B cell (primary cell): Measurements from ENCODE around the gene MAP2K3. TPM values are rescaled to one million over a fixed set of nuclear protein-coding genes. Genes with fewer than 3 reads are reported as not detected.

Experiments
- ATAC-seq: fragments of 200-7000 bp; cut with Tn5 transposase; one replicate; pipeline ENCODE4 v1.10.0; 2021; ENCODE audit warnings: low read depth, mild to moderate bottlenecking, moderate number of reproducible peaks, moderate library complexity
- CTCF ChIA-PET: fragments of 350-600 bp; sonication (Branson Sonifier 250); formaldehyde crosslinking; loops from one replicate; lab custom pipeline; 2021; ENCODE audit warnings: antibody characterized with exemption, inconsistent platforms; lab: Charles Lee
- POLR2A ChIA-PET: fragments of 350-600 bp; sonication (Branson Sonifier 250); formaldehyde crosslinking; loops from one replicate; lab custom pipeline; 2021; ENCODE audit warnings: antibody characterized with exemption; lab: Charles Lee
- DNase-seq: peaks from one replicate; pipeline ENCODE4 v3.0.0; 2013
- H2AFZ ChIP-seq: 2 replicates; pipeline ENCODE4 v1.6.1; 2012; ENCODE audit warnings: mild to moderate bottlenecking, low read depth, low read length; ENCODE audit not compliant: insufficient read depth, poor library complexity, severe bottlenecking
- H3K27ac ChIP-seq, 2 donors: 1 replicate in 1 of 2; 2 replicates in 1 of 2; pipeline ENCODE4 v1.5.1; 2012 to 2013; ENCODE audit warnings: low read length in 2 of 2, mild to moderate bottlenecking in 2 of 2, moderate library complexity in 1 of 2
- H3K27me3 ChIP-seq, 4 experiments: fragments of 200-600 bp in 1 of 4; sonication (generic) in 1 of 4; replicated peaks in 1 of 4; 1 replicate in 2 of 4; 2 replicates in 2 of 4; pipeline versions ENCODE4 v1.6.1 to v1.7.0; 2013 to 2016; ENCODE audit warnings: low read length in 3 of 4, mild to moderate bottlenecking in 2 of 4, mixed read lengths in 1 of 4, moderate library complexity in 1 of 4; ENCODE audit not compliant: insufficient read depth in 4 of 4, control insufficient read depth in 3 of 4; ENCODE audit errors: control extremely low read depth in 1 of 4
- H3K36me3 ChIP-seq, 2 experiments: replicated peaks in 1 of 2; 1 replicate in 1 of 2; 2 replicates in 1 of 2; pipeline versions ENCODE4 v1.6.1 to v1.7.1; 2013; ENCODE audit warnings: low read length in 1 of 2; ENCODE audit not compliant: insufficient read depth in 2 of 2, control insufficient read depth in 1 of 2; ENCODE audit errors: control extremely low read depth in 1 of 2, extremely low read depth in 1 of 2
- H3K4me1 ChIP-seq, 2 donors: fragments of 200-600 bp in 1 of 2; sonication (generic) in 1 of 2; 1 replicate in 1 of 2; 2 replicates in 1 of 2; pipeline versions ENCODE4 v1.5.1 to v1.6.1; 2013 to 2017; ENCODE audit warnings: low read length in 2 of 2; ENCODE audit not compliant: control insufficient read depth in 2 of 2, insufficient read depth in 2 of 2
- H3K4me2 ChIP-seq: replicated peaks from 2 replicates; pipeline ENCODE3; 2012; ENCODE audit warnings: mild to moderate bottlenecking, low read depth, low read length; ENCODE audit not compliant: poor library complexity, severe bottlenecking
- H3K4me3 ChIP-seq, 5 experiments: fragments of 200-600 bp in 1 of 5; sonication (generic) in 1 of 5; 1 replicate in 3 of 5; 2 replicates in 2 of 5; pipeline versions ENCODE4 v1.5.1 to v1.7.0; 2011 to 2016; ENCODE audit warnings: low read length in 4 of 5, mild to moderate bottlenecking in 4 of 5, low read depth in 2 of 5, control low read depth in 1 of 5, moderate library complexity in 1 of 5; ENCODE audit not compliant: insufficient read depth in 1 of 5; ENCODE audit errors: control extremely low read depth in 1 of 5, extremely low read depth in 1 of 5
- H3K79me2 ChIP-seq: fragments of 200-600 bp; sonication (generic); one replicate; pipeline ENCODE4 v1.6.0; 2016; ENCODE audit warnings: low read length; ENCODE audit not compliant: control insufficient read depth, insufficient read depth
- H3K9ac ChIP-seq: fragments of 200-600 bp; sonication (generic); 2 replicates; pipeline ENCODE4 v1.6.1; 2017; ENCODE audit warnings: mild to moderate bottlenecking, low read length, moderate library complexity
- H3K9me3 ChIP-seq, 3 donors: one replicate each; pipeline versions ENCODE4 v1.6.1 to v1.7.1; 2013; ENCODE audit warnings: low read length in 2 of 3; ENCODE audit not compliant: control insufficient read depth in 2 of 3, insufficient read depth in 1 of 3; ENCODE audit errors: control extremely low read depth in 1 of 3
- H4K20me1 ChIP-seq: 2 replicates; pipeline ENCODE4 v1.6.0; 2012; ENCODE audit warnings: mild to moderate bottlenecking, low read length; ENCODE audit not compliant: insufficient read depth, control insufficient read depth, poor library complexity, severe bottlenecking
- H3K27ac Mint-ChIP-seq: one replicate; pipeline ENCODE4 v1.8.0; 2021; ENCODE audit warnings: mixed read lengths
- H3K27me3 Mint-ChIP-seq: one replicate; pipeline ENCODE4 v1.8.0; 2021; ENCODE audit warnings: mixed read lengths
- H3K4me1 Mint-ChIP-seq: one replicate; pipeline ENCODE4 v1.8.0; 2021; ENCODE audit warnings: mixed read lengths
- H3K4me3 Mint-ChIP-seq: one replicate; pipeline ENCODE4 v1.8.0; 2021; ENCODE audit warnings: mixed read lengths
- H3K9me3 Mint-ChIP-seq: one replicate; pipeline ENCODE4 v1.8.0; 2022; ENCODE audit warnings: mixed read lengths; ENCODE audit not compliant: insufficient read depth
- CTCF ChIP-seq: fragments of 200-600 bp; IDR thresholded peaks from one replicate; pipeline ENCODE4 v1.8.0; 2022; ENCODE audit warnings: antibody characterized with exemption, mild to moderate bottlenecking
- EZH2 ChIP-seq: IDR thresholded peaks from 2 replicates; pipeline ENCODE4 v1.6.1; 2012; ENCODE audit warnings: borderline replicate concordance, low read depth, mild to moderate bottlenecking, moderate library complexity, low read length; ENCODE audit not compliant: insufficient read depth, poor library complexity, severe bottlenecking
- WGBS: methylation state at CpG from one replicate; pipeline ENCODE4 v1.1.5; 2013; ENCODE audit warnings: missing lambda C conversion rate; ENCODE audit not compliant: insufficient coverage; 5-methylcytosine and 5-hydroxymethylcytosine counted together
- intact Hi-C: fragments of 100-400 bp; cut with micrococcal nuclease; formaldehyde crosslinking; loops from one replicate; pipeline ENCODE4 v1.10.0; 2022
- polyA plus RNA-seq: library from polyadenylated mRNA; depleted of rRNA; stranded (reverse); fragments of >200 nt; gene quantifications from 2 replicates; pipeline ENCODE4 v1.2.3, GENCODE V29; 2012
- total RNA-seq, 2 donors: library from RNA; stranded (reverse); fragments of 120-200 nt in 1 of 2; gene quantifications; 1 replicate in 1 of 2; 2 replicates in 1 of 2; pipeline versions ENCODE4 v1.2.3 to v1.2.4, GENCODE V29; 2013 to 2022

The MAP2K3 gene
- total and polyA plus RNA-seq, 2 donors (not counting 1 experiment from before 2014, with no cell fraction given) = 61.0 to 118 TPM

GRCh38 chr17:21280081-21280518 is 4.4 kb upstream of the MAP2K3 start:
- H3K36me3 ChIP-seq = no peaks in the 10 kb centered on the region
- peak; percentile 37 for ATAC-seq
- peaks cover 38% of the 10 kb centered on the region for H3K79me2 ChIP-seq
- H3K4me2 ChIP-seq = peak overlapping the region; percentile 7
- CTCF ChIA-PET = interaction anchor here (0.7 to 9.8 kb wide), 22 partner anchors 8 to 312 kb away, joined by 3 to 170 read pairs (median 4); partner anchors contain the start of genes NATD1 and USP22
- WGBS = 30% methylated on average over 6 of the region's 10 CpGs
- intact Hi-C loops = loop anchor here (1.0 to 2.0 kb wide), 4 partner anchors 8 to 161 kb away; no protein-coding TSS in a partner anchor
- H3K4me1 ChIP-seq = peaks cover 49 to 62% of the 10 kb centered on the region in 2 donors
- no peaks in the 10 kb centered on the region for H3K9me3 ChIP-seq
- H3K4me3 ChIP-seq = no peak overlapping the region
- POLR2A ChIA-PET = interaction anchor here (0.5 to 2.1 kb wide), 4 partner anchors 8 to 161 kb away, joined by 3 to 10 read pairs (median 6); no protein-coding TSS in a partner anchor
- TF ChIP-seq EZH2 = no peak
- TF ChIP-seq CTCF = peak; percentile 97
- Mint-ChIP-seq H3K27ac (peak overlapping the region; percentile 85), H3K27me3 (no peaks in the 10 kb centered on the region), H3K4me1 (peaks cover 57% of the 10 kb centered on the region), H3K9me3 (no peaks in the 10 kb centered on the region), H3K4me3 (peak overlapping the region; percentile 69)
- peak; percentile 88 for DNase-seq
- peaks cover under 1% of the 10 kb centered on the region for H4K20me1 ChIP-seq
- peak overlapping the region; percentile 62 for H2AFZ ChIP-seq
- H3K27me3 ChIP-seq = no peaks in the 10 kb centered on the region
- H3K27ac ChIP-seq = no peak overlapping the region
- no peak overlapping the region for H3K9ac ChIP-seq

- no peaks in the 10 kb centered on the region for H3K9me3 Mint-ChIP-seq
- no peaks in the 10 kb centered on the region for H3K9me3 ChIP-seq
- H3K4me2 ChIP-seq = no peak overlapping the region
- ChIA-PET POLR2A (interaction anchor here (1.5 kb wide), 1 partner anchor 239 kb away, joined by 3 read pairs; the partner anchor contains the start of gene USP22), CTCF (interaction anchor here (1.0 to 9.8 kb wide), 3 partner anchors 153 to 230 kb away, joined by 3 to 170 read pairs (median 4); no protein-coding TSS in a partner anchor)
- H3K4me3 ChIP-seq = no peak overlapping the region
- H3K9ac ChIP-seq = no peak overlapping the region
- peaks cover 70% of the 10 kb centered on the region for H3K4me1 Mint-ChIP-seq
- H3K36me3 ChIP-seq = no peaks in the 10 kb centered on the region
- peaks cover 19% of the 10 kb centered on the region for H4K20me1 ChIP-seq
- no peak overlapping the region for H3K27ac Mint-ChIP-seq
- peaks cover 53 to 72% of the 10 kb centered on the region in 2 donors for H3K4me1 ChIP-seq
- intact Hi-C loops = no loop called here
- H3K4me3 Mint-ChIP-seq = peak overlapping the region; percentile 69
- H3K27me3 Mint-ChIP-seq = no peaks in the 10 kb centered on the region
- peaks cover 55% of the 10 kb centered on the region for H3K79me2 ChIP-seq
- H2AFZ ChIP-seq = no peak overlapping the region
- no peak overlapping the region for H3K27ac ChIP-seq
- ATAC-seq (no peak), DNase-seq (no peak)
- 96% methylated on average over 5 of the region's 5 CpGs for WGBS
- no peak for TF ChIP-seq EZH2
- H3K27me3 ChIP-seq = no peaks in the 10 kb centered on the region
Observed at GRCh38 chr17:21282231-21282630, 2.3 kb upstream of the MAP2K3 start.
